Right lobe of liver (tissue), 4 donors: Measurements from ENCODE around the gene ZBED5.

Source experiments
- POLR2A ChIP-seq: fragments of 450-650 bp; IDR thresholded peaks from one replicate; pipeline ENCODE4 v1.6.1; 2017; ENCODE audit warnings: antibody characterized with exemption, mild to moderate bottlenecking
- TF ChIP-seq, protein P1 (sequence below), 4 donors: fragments of 200-600 bp in 3 of 4; fragments of 450-650 bp in 1 of 4; IDR thresholded peaks; one replicate each; pipeline versions ENCODE4 v1.5.1 to v1.8.0; 2016 to 2022; ENCODE audit warnings: antibody characterized with exemption in 4 of 4, mild to moderate bottlenecking in 2 of 4
- donor health status: DM: no; HTN: no; CAD: no.
- donor health status: DM: no; HTN: no; CAD: no.
- donor health status: DM: no; HTN: yes; CAD: no.

DNA sequence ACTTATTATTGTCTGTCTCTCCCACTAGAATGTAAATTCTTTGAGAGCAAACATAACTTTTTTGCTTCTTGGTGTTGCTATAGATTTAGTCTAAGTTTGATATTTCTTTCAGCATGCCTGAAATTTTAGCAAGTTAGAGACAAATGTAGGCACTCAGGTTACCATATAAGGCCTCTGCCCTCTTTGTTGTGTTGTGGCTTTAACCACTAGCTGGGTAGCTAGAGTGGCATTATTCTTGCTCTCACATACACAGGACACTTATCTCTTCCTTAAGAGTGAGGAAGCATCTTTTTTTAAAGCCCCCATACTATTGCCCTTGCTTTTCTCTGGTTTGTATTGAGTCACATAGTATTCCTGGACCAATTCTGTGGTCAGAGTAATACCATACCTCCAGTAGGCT lies 11.2 kb downstream of the ZBED5 start:
- TF ChIP-seq, protein P1, sequence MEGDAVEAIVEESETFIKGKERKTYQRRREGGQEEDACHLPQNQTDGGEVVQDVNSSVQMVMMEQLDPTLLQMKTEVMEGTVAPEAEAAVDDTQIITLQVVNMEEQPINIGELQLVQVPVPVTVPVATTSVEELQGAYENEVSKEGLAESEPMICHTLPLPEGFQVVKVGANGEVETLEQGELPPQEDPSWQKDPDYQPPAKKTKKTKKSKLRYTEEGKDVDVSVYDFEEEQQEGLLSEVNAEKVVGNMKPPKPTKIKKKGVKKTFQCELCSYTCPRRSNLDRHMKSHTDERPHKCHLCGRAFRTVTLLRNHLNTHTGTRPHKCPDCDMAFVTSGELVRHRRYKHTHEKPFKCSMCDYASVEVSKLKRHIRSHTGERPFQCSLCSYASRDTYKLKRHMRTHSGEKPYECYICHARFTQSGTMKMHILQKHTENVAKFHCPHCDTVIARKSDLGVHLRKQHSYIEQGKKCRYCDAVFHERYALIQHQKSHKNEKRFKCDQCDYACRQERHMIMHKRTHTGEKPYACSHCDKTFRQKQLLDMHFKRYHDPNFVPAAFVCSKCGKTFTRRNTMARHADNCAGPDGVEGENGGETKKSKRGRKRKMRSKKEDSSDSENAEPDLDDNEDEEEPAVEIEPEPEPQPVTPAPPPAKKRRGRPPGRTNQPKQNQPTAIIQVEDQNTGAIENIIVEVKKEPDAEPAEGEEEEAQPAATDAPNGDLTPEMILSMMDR (IDR thresholded peaks at IDR 0.05), result no peak
- no peak for TF ChIP-seq POLR2A
